LNCAP (cell line): Measurements from ENCODE around the gene ZNF354B.

Experiments used
- CTCF ChIP-seq: fragments of 450-650 bp; IDR thresholded peaks from 2 replicates; pipeline ENCODE4 v1.5.1; 2017; ENCODE audit warnings: mild to moderate bottlenecking

The ZNF354B gene

GRCh38 chr5:178831049-178831448 is 28.7 kb upstream of the ZNF354B start:
- no peak for TF ChIP-seq CTCF

- no peak for TF ChIP-seq CTCF
Observed at GRCh38 chr5:178832618-178833201, 27.0 kb upstream of the ZNF354B start.

GRCh38 chr5:178836628-178837027 is 23.1 kb upstream of the ZNF354B start:
- no peak for TF ChIP-seq CTCF

GRCh38 chr5:178839319-178839704 is 20.4 kb upstream of the ZNF354B start:
- TF ChIP-seq CTCF = peak; percentile 76

GRCh38 chr5:178849316-178849715 is 10.4 kb upstream of the ZNF354B start:
- no peak for TF ChIP-seq CTCF

GRCh38 chr5:178851951-178852350 is 7.8 kb upstream of the ZNF354B start:
- no peak for TF ChIP-seq CTCF

GRCh38 chr5:178854284-178854683 is 5.5 kb upstream of the ZNF354B start:
- TF ChIP-seq CTCF = no peak

- TF ChIP-seq CTCF = no peak
Observed at GRCh38 chr5:178861627-178862026, 1.9 kb downstream of the ZNF354B start.
